CD4-positive, alpha-beta T cell treated with Interleukin-21 for 1 hour (primary cell): ENCODE results near the gene WDR88.
A peak's percentile ranks its signal among the peaks of the same experiment; 100 is the strongest.
"Not testable (repeated sequence)": the region's sequence is repeated elsewhere in the genome, so short reads cannot be mapped to it uniquely, and the experiment has no call there.

ENCODE experiments used
- DNase-seq: peaks from one replicate; pipeline ENCODE4 v3.0.0-alpha.2; 2020

The WDR88 gene

DNA sequence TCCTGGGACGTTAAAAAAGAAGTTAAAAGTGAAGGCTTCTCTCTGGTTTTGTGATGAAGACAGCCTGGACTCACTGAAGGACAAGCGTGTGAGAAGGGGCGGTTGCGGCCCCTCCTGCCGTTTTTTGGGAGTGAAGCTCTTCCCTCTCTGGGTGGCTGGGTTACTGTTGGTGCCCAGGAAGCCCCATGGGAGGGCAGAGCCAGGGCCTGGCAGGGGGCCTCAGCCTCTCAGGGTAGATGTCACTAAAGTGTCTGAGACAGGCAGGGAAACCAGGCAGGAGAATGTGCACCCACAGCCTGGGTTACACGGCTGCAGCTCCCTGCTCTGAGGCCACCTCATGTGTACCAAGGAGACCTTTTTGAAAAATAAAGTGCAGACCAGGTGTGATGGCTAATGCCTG, 1.5 kb upstream of the WDR88 start:
- no peak for DNase-seq

DNA sequence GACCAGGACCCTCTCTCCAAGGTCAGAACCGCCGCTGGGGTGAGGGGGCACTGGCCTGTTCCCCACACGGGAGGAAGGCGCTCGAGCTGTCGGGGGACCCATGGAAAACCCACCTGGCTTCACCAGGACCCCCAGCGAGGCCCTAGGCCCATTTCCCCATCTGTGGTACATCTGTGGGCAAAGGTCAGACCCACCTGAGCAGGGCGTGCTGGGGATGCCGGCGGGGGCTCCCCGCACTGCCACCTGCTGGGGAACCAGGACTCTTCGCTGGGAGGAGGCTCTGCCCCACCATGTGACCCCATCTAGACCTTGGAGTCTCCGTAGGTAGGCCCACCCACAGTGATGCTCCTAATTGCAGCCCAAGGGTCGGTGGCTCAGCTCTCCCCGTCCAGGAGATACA, 511 bp downstream of the WDR88 start:
- no peak for DNase-seq

DNA sequence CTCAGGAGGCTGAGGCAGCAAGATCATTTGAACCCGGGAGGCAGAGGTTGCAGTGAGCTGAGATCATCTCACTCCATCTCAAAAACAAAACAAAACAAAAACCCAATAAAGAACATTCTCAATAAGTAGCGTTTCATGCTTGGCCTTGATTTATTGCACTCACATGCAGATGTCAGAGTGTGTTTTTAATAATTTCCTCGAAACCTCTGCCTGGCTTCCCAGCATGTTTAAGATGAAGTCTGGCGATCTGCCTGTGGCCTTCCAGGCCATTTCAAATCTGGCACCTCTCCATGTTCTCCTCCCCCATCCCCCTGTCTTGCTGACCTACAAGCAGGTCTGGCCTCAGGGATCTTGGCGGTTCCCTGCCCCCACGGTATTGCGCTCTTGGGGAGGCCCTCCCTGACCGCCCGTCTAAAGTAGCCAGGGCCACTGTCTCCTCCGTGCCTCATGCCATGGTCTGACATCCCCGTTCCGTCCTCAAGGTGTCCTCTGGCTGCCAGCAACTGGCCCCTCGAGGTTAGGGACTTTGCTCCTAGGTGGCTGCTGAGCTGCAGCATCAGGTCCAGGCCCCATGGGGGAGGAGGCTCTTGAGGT, 1.6 kb downstream of the WDR88 start:
- no peak for DNase-seq

DNA sequence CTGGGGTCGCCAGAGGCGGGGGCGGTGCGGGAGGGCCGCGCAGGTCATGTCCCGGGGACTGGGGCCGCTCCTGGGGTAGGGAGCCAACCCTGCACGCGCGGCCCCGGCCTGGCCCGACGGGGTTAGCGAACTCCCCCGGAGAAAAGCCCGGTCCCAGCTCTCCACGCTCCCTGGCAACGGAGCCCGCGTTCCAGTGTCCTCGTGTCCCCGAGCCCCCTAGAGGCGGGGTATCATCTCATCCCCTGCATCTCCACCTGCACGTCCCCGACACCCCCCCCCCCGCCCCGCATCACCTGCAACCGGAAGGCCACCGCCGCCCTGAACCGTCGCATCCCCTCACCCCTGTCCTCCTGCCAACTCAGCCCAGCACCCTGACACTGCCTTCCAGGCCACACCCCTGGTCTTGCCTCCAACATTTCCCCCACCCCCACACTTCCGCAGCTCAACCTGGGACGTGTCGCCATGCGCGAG, 2.7 kb downstream of the WDR88 start:
- peak; percentile 51 for DNase-seq

DNA sequence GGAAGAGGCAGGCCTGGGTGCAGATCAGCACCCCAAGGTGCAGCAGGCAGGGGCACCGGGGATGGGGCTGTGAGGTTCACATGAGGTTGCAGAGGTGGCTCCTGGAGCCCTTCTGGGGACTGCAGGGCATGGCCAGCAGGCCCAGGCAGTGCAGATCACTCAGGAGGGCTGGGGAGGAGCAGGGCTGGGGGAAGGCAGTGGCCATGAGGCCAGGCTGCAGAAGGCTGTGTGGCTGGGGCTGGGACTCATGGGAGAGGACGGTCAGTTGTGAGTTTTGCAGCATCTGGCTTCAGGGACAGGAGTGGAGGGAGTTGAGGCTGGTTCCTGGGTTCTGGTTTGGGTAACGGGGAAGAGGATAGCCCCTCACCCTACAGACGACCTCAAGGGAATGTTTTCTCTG, 7.3 kb downstream of the WDR88 start:
- no peak for DNase-seq

DNA sequence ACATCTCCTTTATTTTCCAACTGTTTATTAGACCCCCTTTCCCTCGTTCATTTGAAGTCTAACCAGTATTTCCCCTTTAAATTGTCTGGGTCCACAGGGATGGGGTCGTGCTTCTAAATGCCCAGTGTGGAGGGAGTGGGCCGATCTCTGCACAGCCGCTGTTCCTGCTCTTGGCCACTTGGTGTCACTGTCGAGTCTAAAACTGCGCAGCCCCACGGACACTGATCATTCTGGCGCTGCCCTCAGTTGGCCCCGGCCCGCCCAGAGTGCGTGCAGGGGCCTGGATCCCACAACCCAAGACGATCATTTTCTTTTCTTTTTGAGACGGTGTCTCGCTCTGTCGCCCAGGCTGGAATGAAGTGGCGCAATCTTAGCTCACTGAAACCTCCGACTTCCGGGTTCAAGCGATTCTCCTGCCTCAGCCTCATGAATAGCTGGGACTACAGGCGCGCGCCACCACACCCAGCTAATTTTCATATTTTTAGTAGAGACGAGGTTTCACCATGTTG, 12.0 kb downstream of the WDR88 start:
- peak; percentile 74 for DNase-seq

DNA sequence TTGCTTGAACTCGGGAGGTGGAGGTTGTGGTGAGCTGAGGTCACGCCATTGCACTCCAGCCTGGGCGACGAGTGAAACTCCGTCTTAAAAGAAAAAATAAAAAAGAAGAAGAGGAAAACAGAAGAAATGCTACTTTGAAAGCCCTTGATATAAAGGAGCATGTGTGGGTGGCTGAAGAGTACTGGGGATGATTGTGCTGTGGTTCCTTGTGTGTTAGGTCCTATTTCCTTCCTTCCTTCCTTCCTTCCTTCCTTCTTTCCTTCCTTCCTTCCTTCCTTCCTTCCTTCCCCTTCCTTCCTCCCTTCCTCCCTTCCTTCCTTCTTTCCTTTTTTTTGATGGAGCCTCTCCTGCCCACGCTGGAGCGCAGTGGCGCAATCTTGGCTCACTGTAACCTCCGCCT, 14.3 kb downstream of the WDR88 start:
- DNase-seq: no peak

DNA sequence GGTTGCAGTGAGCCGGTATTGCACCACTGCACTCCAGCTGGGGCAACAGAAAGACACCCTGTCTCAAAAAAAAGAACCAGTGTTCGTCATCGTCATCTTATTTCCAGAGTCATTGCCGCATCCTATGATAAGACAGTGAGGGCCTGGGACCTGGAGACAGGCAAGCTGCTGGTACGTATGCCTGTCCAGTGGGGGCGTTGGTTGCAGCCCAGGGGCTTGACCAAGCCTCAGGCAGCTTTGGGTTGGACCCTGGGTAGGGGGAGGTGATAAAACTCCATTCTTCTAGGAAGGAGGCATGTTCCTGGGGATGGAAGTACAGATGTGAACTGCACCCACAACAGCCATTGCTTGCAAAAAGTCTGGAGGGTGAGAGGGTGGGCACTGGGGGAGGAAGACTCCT, 15.6 kb downstream of the WDR88 start:
- no peak for DNase-seq

DNA sequence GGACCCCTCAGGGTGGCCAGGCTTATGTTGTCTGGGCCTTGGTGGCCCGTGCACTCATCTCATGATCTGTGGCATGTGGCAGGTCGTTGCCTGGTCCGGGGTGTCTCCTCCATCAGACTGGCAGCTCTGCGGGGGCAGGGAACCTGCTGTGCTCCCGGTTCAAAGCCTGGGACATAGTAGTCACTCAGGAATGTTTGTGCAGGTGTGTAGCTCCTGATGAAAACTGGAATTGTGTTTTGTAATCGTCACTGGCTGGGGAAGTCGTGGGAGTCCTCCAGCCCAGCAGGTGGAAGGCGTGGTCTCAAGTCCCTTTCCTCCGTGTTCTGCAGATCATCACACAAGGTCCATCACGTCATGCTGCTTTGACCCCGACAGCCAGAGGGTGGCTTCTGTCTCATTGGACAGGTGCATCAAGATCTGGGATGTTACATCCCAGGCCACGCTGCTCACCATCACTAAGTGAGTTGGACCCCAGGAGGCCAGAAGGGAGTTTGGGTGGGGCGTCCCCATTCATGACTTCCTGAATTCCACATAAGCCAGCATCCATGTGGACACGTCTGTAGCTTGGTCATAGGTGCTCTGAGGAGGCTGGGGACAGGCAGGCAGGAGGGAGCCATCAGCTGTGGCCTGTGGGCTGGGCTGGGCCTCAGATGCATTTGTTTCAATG, 19.1 kb downstream of the WDR88 start:
- no peak for DNase-seq

DNA sequence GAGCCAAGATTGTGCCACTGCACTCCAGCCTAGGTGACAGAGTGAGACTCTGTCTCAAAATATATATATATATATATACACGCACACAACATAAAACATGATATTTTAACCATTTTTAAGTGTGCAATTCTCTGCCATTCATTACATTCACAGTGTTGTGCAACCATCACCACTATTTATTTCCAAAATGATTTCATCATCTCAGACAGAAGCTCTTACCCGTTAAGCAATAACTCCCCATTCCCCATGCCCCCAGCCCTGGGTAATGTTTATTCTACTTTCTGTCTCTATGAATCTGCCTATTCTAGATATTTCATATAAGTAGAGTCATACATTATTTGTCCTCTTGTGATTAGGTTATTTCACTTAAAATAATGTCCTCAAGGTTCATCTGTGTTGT, 20.3 kb downstream of the WDR88 start:
- DNase-seq: no peak

DNA sequence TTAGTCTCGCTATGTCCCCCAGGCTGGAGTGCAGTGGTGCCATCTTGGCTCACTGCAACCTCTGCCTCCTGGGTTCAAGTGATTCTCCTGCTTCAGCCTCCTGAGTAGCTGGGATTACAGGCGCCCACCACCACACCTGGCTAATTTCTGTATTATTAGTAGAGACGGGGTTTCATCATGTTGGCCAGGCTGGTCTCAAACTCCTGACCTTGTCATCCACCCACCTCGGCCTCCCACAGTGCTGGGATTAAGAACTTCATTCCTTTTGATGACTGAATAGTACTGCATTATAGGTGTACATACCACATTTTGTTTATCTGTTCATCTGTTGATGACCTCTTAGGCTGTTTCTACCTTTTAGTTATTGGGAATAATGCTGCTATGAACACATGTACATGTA, 20.7 kb downstream of the WDR88 start:
- not testable (repeated sequence) for DNase-seq

DNA sequence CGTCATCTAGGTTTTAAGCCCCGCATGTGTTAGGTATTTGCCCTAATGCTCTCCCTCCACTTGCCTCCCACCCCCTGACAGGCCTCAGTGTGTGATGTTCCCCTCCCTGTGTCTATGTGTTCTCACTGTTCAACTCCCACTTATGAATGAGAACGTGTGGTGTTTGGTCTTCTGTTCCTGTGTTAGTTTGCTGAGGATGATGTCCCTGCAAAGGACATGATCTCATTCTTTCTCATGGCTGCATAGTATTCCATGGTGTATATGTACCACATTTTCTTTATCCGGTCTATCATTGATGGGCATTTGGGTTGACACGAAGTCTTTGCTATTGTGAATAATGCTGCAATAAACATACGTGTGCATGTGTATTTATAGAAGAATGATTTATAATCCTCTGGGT, 22.4 kb downstream of the WDR88 start:
- DNase-seq: not testable (repeated sequence)

DNA sequence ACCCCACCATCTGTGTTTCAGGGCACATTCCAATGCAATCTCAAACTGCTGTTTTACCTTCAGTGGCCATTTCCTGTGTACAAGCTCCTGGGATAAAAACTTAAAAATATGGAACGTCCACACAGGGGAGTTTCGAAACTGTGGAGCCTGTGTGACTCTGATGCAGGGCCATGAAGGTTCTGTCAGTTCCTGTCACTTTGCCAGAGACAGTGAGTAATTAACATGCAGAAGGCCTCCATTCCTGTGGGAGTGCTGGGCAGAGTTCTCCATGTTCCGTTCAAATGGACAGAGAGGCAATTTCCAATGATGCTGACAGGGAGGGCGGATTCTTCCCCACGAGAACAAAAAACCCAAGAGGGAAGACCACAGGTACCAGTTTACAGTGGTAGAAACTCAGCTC, 24.4 kb downstream of the WDR88 start:
- no peak for DNase-seq

DNA sequence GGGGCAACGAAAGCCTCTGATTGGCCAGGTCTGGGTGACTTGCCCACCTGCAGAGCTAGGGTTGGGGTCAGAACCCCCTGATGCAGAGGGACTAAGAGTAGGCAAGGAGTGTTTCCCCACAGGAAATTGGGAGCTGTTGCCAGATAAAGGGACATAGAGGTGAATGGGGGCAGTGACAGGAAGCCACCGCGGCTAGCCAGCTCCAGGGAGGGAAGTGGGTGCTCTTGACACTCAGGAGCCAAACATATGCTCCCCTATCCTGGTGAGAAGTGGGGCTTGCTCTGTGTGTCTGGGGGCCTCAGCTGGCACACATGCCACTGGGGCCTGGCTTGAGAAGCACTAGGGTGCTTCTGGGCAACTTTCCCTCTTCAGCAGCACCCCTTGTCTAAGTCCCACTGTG, 26.0 kb downstream of the WDR88 start:
- no peak for DNase-seq

DNA sequence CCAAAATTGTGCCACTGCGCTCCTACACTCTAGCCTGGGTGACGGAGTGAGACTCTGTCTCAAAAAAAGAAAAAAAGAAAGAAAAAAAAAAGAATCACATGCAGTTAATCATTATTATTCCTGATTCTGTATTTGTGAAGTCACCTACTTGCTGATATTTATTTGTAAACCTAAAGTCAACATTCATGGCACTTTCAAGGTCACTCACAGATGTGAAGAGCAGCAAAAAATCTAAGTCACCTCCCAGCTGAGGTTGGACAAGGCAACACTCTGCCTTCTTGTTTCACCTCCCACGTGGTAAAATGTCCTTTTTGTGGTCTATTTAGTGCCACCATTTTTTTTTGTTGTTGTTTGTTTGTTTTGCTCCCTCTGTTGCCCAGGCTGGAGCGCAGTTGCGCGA, 26.5 kb downstream of the WDR88 start:
- DNase-seq: no peak

DNA sequence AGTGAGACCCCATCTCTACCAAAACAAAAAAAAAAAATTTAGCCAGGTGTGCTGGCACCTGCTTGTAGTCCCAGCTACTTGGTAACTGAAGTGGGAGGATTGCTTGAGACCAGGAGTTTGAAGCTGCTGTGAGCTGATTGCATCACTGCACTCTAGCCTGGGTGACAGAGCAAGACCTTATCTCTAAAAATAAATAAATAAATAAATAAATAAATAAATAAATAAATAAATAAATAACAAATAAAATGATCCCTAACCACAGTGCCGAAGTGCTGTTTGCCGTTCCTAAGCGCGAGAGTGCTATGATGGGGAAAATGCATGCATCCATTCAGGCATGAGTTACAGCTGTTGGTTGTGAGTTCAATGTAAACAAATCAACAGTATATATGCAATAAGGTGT, 27.2 kb downstream of the WDR88 start:
- DNase-seq: no peak

DNA sequence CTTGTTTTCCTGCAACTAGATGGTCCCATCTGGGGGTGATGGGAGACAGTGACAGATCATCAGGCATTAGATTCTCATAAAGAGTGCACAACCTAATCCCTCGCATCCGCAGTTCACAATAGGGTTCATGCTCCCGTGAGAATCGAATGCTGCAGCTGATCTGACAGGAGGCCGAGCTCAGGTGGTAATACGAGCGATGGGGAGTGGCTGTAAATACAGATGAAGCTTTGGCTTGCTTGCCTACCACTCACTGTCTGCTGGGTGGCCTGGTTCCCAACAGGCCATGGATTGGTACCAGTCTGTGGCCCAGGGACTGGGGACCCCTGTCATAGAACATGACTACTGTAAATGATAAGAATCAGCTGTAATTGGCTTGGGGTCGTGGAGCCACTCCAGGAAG, 28.0 kb downstream of the WDR88 start:
- DNase-seq: no peak

DNA sequence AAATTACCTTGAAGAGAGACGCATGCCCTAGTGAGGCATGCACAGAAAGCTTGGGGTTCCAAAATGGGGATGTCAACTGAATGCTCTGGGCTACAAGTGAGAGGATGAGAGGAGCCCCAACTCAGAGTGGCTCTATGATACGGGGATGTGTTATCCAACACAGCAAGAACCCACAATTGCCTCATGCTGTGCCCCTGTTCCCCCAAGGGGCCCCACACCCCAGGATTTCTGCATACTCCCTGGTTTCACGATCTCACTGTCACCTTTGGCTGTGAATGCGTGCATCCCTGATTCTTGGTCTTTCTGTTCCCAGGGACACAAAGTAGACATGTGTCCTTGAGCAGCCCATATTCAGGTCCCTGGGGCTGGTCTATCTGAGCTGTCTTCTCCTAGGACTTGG, 29.3 kb downstream of the WDR88 start:
- no peak for DNase-seq

DNA sequence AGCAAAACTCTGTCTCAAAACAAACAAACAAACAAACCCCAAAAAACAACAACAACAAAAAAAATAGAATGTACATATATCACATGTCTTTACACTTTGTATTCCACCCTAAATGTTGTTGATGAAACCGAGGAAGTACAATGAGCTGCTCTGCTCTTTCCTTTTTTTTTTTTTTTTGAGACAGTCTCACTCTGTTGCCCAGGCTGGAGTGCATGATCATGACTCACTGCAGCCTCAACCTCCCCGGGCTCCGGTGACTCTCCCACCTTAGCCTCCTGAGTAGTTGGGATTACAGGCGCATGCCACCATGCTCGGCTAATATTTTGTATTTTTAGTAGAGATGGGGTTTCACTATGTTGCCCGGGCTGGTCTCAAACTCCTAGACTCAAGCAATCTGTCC, 31.6 kb downstream of the WDR88 start:
- DNase-seq: no peak

DNA sequence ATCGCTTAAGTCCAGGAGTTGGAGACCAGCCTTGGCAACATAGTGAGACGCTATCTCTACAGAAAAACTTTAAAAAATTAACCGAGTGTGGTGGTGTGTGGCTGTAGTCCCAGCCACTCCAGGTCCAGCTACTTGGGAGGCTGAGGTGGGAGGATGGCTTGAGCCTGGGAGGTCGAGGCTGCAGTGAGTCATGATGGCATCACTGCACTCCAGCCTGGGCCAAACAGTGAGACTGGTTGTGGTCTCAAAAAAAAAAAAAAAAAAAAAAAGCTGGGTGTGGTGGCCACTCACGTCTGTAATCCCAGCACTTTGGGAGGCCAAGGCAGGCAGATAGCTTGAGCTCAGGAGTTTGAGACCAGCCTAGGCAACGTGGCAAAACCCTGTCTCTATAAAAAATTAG, 34.1 kb downstream of the WDR88 start:
- DNase-seq: not testable (repeated sequence)

DNA sequence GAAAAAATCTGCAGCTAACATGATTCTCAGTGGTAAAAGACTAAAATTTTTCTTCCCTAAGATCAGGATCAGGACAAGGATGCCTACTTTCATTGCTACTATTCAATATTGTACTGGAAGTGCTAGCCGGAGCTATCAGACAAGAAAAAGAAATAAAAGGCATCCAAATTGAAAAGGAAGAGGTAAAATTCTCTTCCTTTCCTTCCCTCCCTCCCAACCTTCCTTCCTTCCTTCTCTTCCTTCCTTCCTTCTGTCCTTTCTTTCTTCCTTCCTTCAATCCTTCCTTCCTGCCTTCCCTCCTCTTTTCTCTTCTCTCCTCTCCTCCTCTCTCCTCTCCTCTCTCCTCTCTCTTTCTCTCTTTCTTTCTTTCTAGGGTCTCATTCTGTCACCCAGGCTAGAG, 35.5 kb downstream of the WDR88 start:
- no peak for DNase-seq

DNA sequence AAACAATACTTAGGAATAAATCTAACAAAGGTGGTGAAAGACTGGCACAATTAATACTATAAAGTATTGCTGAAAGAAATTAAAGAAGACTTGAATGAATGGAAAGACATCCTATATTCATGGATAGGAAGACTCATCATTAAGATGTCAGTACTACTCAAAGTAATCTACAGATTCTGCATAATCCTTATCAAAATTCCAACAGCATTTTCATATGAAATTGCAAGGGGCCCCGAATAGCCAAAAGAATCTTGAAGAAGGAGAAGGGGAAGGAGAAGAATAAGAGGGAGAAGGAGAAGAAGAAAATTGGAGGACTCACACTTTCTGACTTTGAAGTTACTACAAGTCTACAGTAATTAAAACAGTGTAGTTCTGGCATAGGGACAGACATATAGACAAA, 36.6 kb downstream of the WDR88 start:
- DNase-seq: no peak

DNA sequence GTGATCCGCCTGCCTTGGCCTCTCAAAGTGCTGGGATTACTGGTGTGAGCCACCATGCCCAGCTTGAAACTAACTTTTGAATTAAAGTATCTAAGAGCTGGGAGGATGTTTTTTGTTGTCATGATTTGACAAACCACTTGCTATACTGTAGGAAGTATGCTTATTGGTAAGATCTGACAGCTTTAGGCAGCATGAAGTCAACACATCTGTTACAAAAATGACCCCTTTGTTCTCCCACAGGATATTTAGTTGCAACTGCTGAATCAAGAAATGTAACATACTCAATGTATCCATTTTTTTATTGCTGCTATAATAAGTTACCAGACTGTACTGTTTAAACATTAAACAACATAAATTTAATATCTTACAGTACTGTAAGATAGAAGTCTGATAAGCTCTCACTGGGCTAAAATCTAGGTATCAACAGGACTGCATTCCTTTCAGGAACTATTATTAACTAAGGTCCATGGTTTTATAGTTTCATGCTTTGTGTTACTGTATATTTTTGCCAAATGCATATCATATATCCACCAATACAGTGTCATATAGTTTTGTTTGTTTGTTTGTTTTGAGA, 39.4 kb downstream of the WDR88 start:
- DNase-seq: no peak

DNA sequence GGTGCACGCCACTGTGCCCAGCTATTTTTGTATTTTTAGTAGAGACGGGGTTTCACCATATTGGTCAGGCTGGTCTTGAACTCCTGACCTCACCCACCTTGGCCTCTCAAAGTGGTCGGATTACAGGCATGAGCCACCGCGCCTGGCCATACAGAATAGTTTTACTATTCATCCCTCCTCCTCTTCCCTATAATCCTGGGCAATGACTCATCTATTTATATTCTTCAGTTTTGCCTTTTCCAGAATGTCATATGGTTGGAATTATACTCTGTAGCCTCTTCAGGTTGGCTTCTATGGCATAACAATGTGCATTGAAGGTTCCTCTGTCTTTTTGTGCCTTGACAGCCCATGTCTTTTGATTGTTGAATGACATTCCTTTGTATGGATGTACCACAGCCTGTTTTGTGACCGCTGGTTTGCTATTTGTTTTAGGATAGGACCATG, 40.0 kb downstream of the WDR88 start:
- no peak for DNase-seq

DNA sequence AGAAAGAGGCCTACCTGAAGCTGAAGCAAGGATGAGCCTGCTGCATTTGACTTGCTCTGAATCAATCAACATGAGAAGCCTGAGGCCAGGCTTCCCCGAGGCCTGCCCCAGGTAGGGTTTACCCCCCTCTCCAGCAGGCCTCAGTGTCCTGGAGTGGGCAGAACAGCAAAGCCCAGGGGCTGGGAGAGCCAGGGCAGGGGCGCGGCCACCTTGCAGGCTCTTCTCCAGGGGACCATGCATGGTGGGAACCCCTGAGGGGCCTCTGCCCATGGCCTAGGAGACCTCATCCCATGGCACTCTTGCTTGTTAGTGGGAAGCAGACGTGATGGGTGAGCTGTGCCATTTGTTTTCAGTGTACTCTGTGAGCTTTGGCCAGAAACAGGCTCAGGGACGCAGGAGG, 42.3 kb downstream of the WDR88 start:
- no peak for DNase-seq
